Endothelial cell of umbilical vein (primary cell): ENCODE data around the gene RPS14. TPM values are rescaled to one million over a fixed set of nuclear protein-coding genes. Genes with fewer than 3 reads are reported as not detected.

Source experiments
- BruUV-seq: library from RNA; stranded (reverse); fragments of 400-500 nt; replicated peaks from 2 replicates; lab custom pipeline; 2021; lab: Mats Ljungman, UMichigan
- CTCF ChIA-PET: fragments of 300-600, 350-600 bp; sonication (Branson Sonifier 250); formaldehyde crosslinking; loops from one replicate; lab custom pipeline; 2021; ENCODE audit warnings: antibody characterized with exemption, inconsistent platforms; lab: Charles Lee
- POLR2A ChIA-PET: fragments of 300-600, 350-600 bp; sonication (Branson Sonifier 250); formaldehyde crosslinking; loops from one replicate; lab custom pipeline; 2021; ENCODE audit warnings: antibody characterized with exemption, inconsistent platforms; lab: Charles Lee
- DNase-seq: peaks from one replicate; pipeline ENCODE4 v3.0.0-alpha.2; 2011; ENCODE audit warnings: low read depth, low spot score
- FAIRE-seq: peaks from 2 replicates; lab custom pipeline; 2011; peaks lifted over from hg19 to GRCh38; lab: Jason Lieb, UNC
- H2AFZ ChIP-seq: 2 replicates; pipeline ENCODE4 v1.6.0; 2012; ENCODE audit warnings: low read depth, low read length, control low read depth, inconsistent platforms
- H3K27ac ChIP-seq: 2 replicates; pipeline ENCODE4 v1.5.1; 2011; ENCODE audit warnings: low read depth, mild to moderate bottlenecking, control low read depth, low read length, moderate library complexity; ENCODE audit not compliant: insufficient read depth
- H3K27me3 ChIP-seq, 2 experiments: 2 replicates each; pipeline versions ENCODE4 v1.6.0 to v1.6.1; 2011; ENCODE audit warnings: low read length in 2 of 2, mixed read lengths in 1 of 2; ENCODE audit not compliant: control insufficient read depth in 2 of 2, insufficient read depth in 2 of 2
- H3K36me3 ChIP-seq, 2 experiments: 2 replicates in 1 of 2; 3 replicates in 1 of 2; pipeline ENCODE4 v1.5.1; 2011; ENCODE audit warnings: low read length in 2 of 2, mild to moderate bottlenecking in 1 of 2, moderate library complexity in 1 of 2; ENCODE audit not compliant: control insufficient read depth in 2 of 2, insufficient read depth in 2 of 2; ENCODE audit errors: extremely low read depth in 1 of 2
- H3K4me1 ChIP-seq: 3 replicates; pipeline ENCODE4 v1.5.1; 2011; ENCODE audit warnings: mild to moderate bottlenecking, low read length; ENCODE audit not compliant: control insufficient read depth, insufficient read depth; ENCODE audit errors: extremely low read depth
- H3K4me2 ChIP-seq: 2 replicates; pipeline ENCODE4 v1.6.1; 2011; ENCODE audit warnings: low read length, control low read depth, mixed read lengths; ENCODE audit not compliant: insufficient read depth
- H3K4me3 ChIP-seq, 3 experiments: fragments of 200-600 bp in 1 of 3; sonication (generic), shearing (Covaris generic) in 1 of 3; replicated peaks in 1 of 3; 2 replicates each; pipeline ENCODE4 v1.5.1; 2011 to 2016; ENCODE audit warnings: control low read depth in 3 of 3, low read length in 3 of 3, mild to moderate bottlenecking in 2 of 3, inconsistent platforms in 1 of 3, low read depth in 1 of 3, moderate library complexity in 1 of 3; ENCODE audit not compliant: insufficient read depth in 1 of 3
- H3K79me2 ChIP-seq: 2 replicates; pipeline ENCODE4 v1.6.0; 2012; ENCODE audit warnings: low read length, inconsistent platforms; ENCODE audit not compliant: control insufficient read depth, insufficient read depth
- H3K9ac ChIP-seq: replicated peaks from 2 replicates; pipeline ENCODE3; 2011; ENCODE audit warnings: low read length, control low read depth; ENCODE audit not compliant: insufficient read depth; ENCODE audit errors: extremely low read depth
- H3K9me1 ChIP-seq: replicated peaks from 3 replicates; pipeline ENCODE4 v1.6.0; 2011; ENCODE audit warnings: mild to moderate bottlenecking, low read length; ENCODE audit not compliant: control insufficient read depth, insufficient read depth; ENCODE audit errors: extremely low read depth
- H3K9me3 ChIP-seq: replicated peaks from 2 replicates; pipeline ENCODE4 v1.5.1; 2012; ENCODE audit warnings: low read length, inconsistent platforms; ENCODE audit not compliant: control insufficient read depth, insufficient read depth
- H4K20me1 ChIP-seq: replicated peaks from 2 replicates; pipeline ENCODE3; 2011; ENCODE audit warnings: mild to moderate bottlenecking, low read length; ENCODE audit not compliant: control insufficient read depth, insufficient read depth; ENCODE audit errors: extremely low read depth
- EZH2 ChIP-seq: IDR thresholded peaks from 2 replicates; pipeline ENCODE4 v1.6.1; 2012; ENCODE audit warnings: borderline replicate concordance, low read depth, mild to moderate bottlenecking, moderate library complexity, low read length, inconsistent platforms; ENCODE audit not compliant: severe bottlenecking
- GATA2 ChIP-seq: IDR thresholded peaks from 2 replicates; pipeline ENCODE4 v1.7.0; 2011; ENCODE audit warnings: low read depth, mild to moderate bottlenecking, moderate library complexity, mixed read lengths, low read length; ENCODE audit not compliant: insufficient read length, insufficient read depth
- JUN ChIP-seq: IDR thresholded peaks from 2 replicates; pipeline ENCODE4 v1.6.1; 2011; ENCODE audit warnings: borderline replicate concordance, low read depth; ENCODE audit not compliant: insufficient read length, insufficient read depth
- MYC ChIP-seq: IDR thresholded peaks from one replicate; pipeline ENCODE4 v1.6.1; 2011; ENCODE audit warnings: mild to moderate bottlenecking, low read depth, low read length
- POLR2A ChIP-seq: IDR thresholded peaks from 2 replicates; pipeline ENCODE4 v1.6.1; 2012; ENCODE audit warnings: low read depth, mild to moderate bottlenecking, control low read depth, low read length
- POLR2AphosphoS5 ChIP-seq: IDR thresholded peaks from 2 replicates; pipeline ENCODE4 v1.6.1; 2012; ENCODE audit warnings: low read depth, mild to moderate bottlenecking, control low read depth, low read length, moderate library complexity; ENCODE audit not compliant: insufficient read depth
- dilution Hi-C: fragments of 300-500 bp; cut with MboI; formaldehyde crosslinking; loops from one replicate; pipeline ENCODE4 v1.15.0; 2019; ENCODE audit warnings: low sequenced_read_pairs; ENCODE audit not compliant: extremely low pct_ligation_motif_present
- intact Hi-C: fragments of 100-400 bp; cut with micrococcal nuclease; formaldehyde crosslinking; loops from one replicate; pipeline ENCODE4 v1.10.0; 2022
- polyA plus RNA-seq, 4 experiments: library from polyadenylated mRNA; depleted of rRNA in 3 of 4; stranded (reverse) in 3 of 4; unstranded in 1 of 4; fragments of >200 nt; gene quantifications; 2 replicates each; pipeline versions ENCODE4 v1.2.1 to v1.2.3, GENCODE V29; 2011 to 2012; ENCODE audit warnings: missing spikeins in 1 of 4
- total RNA-seq: library from RNA; stranded (reverse); gene quantifications from 2 replicates; pipeline ENCODE4 v1.2.3, GENCODE V29; 2021
- TF ChIP-seq, protein P1 (sequence below), 2 donors: IDR thresholded peaks; 1 replicate in 1 of 2; 2 replicates in 1 of 2; pipeline ENCODE4 v1.5.1; 2011; ENCODE audit warnings: low read length in 2 of 2, mild to moderate bottlenecking in 2 of 2, moderate library complexity in 2 of 2, control low read depth in 1 of 2, inconsistent platforms in 1 of 2, low read depth in 1 of 2; ENCODE audit not compliant: insufficient read depth in 1 of 2; ENCODE audit errors: extremely low read depth in 1 of 2
- TF ChIP-seq, protein P2 (sequence below): IDR thresholded peaks from 2 replicates; pipeline ENCODE4 v1.6.1; 2011; ENCODE audit not compliant: insufficient read depth, insufficient read length

RPS14 gene
- total and polyA plus RNA-seq, 2 donors (not counting 3 experiments of a cell fraction or from before 2014, with no cell fraction given) = 1,852 to 5,521 TPM

GRCh38 chr5:150487199-150488061 is 37.9 kb upstream of the RPS14 start:
- Histone ChIP-seq H4K20me1 (no peaks in the 10 kb centered on the region), H3K4me3 (peak overlapping the region; percentile 60 to 97 (median 88)), H3K4me2 (peak overlapping the region; percentile 80), H3K27ac (no peak overlapping the region), H3K27me3 (no peaks in the 10 kb centered on the region), H3K79me2 (peaks cover 55% of the 10 kb centered on the region), H2AFZ (no peak overlapping the region), H3K9me3 (no peaks in the 10 kb centered on the region), H3K4me1 (peaks cover 43% of the 10 kb centered on the region), H3K9me1 (no peaks in the 10 kb centered on the region), H3K36me3 (no peaks in the 10 kb centered on the region), H3K9ac (peak overlapping the region; percentile 62)
- CTCF ChIA-PET = interaction anchor here (0.6 to 2.5 kb wide), 13 partner anchors 9 to 57 kb away, joined by 3 to 9 read pairs (median 4); no protein-coding TSS in a partner anchor
- TF ChIP-seq EZH2 = no peak
- TF ChIP-seq POLR2A = no peak
- TF ChIP-seq, protein P1, sequence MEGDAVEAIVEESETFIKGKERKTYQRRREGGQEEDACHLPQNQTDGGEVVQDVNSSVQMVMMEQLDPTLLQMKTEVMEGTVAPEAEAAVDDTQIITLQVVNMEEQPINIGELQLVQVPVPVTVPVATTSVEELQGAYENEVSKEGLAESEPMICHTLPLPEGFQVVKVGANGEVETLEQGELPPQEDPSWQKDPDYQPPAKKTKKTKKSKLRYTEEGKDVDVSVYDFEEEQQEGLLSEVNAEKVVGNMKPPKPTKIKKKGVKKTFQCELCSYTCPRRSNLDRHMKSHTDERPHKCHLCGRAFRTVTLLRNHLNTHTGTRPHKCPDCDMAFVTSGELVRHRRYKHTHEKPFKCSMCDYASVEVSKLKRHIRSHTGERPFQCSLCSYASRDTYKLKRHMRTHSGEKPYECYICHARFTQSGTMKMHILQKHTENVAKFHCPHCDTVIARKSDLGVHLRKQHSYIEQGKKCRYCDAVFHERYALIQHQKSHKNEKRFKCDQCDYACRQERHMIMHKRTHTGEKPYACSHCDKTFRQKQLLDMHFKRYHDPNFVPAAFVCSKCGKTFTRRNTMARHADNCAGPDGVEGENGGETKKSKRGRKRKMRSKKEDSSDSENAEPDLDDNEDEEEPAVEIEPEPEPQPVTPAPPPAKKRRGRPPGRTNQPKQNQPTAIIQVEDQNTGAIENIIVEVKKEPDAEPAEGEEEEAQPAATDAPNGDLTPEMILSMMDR (IDR thresholded peaks at IDR 0.05; ENCODE audit: extremely low read depth in 1 of 2, insufficient read depth in 1 of 2, low read depth in 1 of 2, low read length in 2 of 2) = peak in 1 of 2 donors; percentile 10
- TF ChIP-seq POLR2AphosphoS5 = no peak
- no peak for TF ChIP-seq GATA2
- TF ChIP-seq JUN = no peak
- TF ChIP-seq, protein P2, sequence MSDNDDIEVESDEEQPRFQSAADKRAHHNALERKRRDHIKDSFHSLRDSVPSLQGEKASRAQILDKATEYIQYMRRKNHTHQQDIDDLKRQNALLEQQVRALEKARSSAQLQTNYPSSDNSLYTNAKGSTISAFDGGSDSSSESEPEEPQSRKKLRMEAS = no peak
- no peak for TF ChIP-seq MYC
- intact Hi-C loops (loop anchor here (1.0 to 2.0 kb wide), 5 partner anchors 10 to 57 kb away; no protein-coding TSS in a partner anchor), dilution Hi-C loops (no loop called here)
- DNase-seq (peak; percentile 35), FAIRE-seq (peak; percentile 66)
- TSS peak; percentile 35 for BruUV-seq
- POLR2A ChIA-PET = interaction anchor here (0.6 to 1.1 kb wide), 2 partner anchors 10 to 29 kb away, joined by 3 read pairs; no protein-coding TSS in a partner anchor
